Measurements from ENCODE around the gene HECTD4. TPM values are rescaled to one million over a fixed set of nuclear protein-coding genes. Genes with fewer than 3 reads are reported as not detected.

The HECTD4 gene
- total and polyA plus RNA-seq, 9 of the 15 experiments (the other 6 are each of a cell fraction or from before 2014, with no cell fraction given): 3.5 to 33.3 (median 13.5) TPM

DNA sequence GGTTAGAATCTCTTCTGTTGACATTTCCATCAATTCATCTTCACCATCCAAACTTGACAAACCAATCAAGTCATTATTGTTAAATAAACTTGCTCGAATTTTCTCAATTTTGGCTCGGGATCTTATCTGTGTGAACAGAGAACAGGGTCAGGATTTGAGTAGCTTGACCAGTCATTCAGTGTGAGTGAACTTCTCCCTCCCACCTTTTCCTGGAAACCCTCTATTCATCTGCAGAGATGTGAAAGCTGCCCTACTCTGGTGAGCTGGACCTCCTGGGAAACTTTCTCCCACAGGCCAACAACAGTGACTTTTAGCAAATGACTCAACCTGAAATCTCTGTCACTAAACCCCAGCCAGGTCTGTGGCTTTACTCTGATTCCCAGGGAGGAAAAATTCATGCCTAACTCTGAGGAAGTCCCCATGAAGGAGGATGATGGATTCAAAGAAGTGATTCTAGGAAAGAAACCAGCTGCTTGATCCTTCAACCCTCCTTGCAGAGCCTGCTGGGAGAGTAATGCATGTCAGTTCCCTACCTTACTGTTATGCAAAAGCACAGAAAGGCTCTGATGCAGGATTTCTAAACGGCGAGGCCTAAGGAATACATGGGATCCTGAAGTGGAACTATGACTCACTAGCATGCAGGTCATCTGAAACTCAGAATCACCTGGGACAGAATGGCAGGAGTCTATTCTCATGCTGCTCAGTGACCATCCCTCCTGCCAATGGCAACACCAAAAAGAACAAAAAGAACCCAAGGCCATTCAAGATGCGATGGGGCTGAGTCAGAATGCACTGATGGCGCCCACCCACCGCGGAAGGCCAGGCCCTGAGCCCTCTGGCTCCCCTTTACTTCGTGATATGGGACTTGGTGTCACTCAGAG, 198.8 kb downstream of the HECTD4 start (continued):
- TF ChIP-seq, protein P1, sequence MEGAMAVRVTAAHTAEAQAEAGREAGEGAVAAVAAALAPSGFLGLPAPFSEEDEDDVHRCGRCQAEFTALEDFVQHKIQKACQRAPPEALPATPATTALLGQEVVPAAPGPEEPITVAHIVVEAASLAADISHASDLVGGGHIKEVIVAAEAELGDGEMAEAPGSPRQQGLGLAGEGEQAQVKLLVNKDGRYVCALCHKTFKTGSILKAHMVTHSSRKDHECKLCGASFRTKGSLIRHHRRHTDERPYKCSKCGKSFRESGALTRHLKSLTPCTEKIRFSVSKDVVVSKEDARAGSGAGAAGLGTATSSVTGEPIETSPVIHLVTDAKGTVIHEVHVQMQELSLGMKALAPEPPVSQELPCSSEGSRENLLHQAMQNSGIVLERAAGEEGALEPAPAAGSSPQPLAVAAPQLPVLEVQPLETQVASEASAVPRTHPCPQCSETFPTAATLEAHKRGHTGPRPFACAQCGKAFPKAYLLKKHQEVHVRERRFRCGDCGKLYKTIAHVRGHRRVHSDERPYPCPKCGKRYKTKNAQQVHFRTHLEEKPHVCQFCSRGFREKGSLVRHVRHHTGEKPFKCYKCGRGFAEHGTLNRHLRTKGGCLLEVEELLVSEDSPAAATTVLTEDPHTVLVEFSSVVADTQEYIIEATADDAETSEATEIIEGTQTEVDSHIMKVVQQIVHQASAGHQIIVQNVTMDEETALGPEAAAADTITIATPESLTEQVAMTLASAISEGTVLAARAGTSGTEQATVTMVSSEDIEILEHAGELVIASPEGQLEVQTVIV (CRISPR knock-in tag; IDR thresholded peaks at IDR 0.05; ENCODE audit: borderline replicate concordance): no peak
- no peak for TF ChIP-seq ZKSCAN8 (CRISPR knock-in tag; IDR thresholded peaks at IDR 0.05)
- TF ChIP-seq SRSF9 (IDR thresholded peaks at IDR 0.05; ENCODE audit: borderline replicate concordance, low read depth, low read length): no peak
- TF ChIP-seq STAT5B (CRISPR knock-in tag; IDR thresholded peaks at IDR 0.05): no peak
- TF ChIP-seq, protein P2, sequence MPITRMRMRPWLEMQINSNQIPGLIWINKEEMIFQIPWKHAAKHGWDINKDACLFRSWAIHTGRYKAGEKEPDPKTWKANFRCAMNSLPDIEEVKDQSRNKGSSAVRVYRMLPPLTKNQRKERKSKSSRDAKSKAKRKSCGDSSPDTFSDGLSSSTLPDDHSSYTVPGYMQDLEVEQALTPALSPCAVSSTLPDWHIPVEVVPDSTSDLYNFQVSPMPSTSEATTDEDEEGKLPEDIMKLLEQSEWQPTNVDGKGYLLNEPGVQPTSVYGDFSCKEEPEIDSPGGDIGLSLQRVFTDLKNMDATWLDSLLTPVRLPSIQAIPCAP (CRISPR knock-in tag; IDR thresholded peaks at IDR 0.05; ENCODE audit: borderline replicate concordance): no peak
- TF ChIP-seq KDM1A (IDR thresholded peaks at IDR 0.05): peak; percentile 98
- TF ChIP-seq, protein P3, sequence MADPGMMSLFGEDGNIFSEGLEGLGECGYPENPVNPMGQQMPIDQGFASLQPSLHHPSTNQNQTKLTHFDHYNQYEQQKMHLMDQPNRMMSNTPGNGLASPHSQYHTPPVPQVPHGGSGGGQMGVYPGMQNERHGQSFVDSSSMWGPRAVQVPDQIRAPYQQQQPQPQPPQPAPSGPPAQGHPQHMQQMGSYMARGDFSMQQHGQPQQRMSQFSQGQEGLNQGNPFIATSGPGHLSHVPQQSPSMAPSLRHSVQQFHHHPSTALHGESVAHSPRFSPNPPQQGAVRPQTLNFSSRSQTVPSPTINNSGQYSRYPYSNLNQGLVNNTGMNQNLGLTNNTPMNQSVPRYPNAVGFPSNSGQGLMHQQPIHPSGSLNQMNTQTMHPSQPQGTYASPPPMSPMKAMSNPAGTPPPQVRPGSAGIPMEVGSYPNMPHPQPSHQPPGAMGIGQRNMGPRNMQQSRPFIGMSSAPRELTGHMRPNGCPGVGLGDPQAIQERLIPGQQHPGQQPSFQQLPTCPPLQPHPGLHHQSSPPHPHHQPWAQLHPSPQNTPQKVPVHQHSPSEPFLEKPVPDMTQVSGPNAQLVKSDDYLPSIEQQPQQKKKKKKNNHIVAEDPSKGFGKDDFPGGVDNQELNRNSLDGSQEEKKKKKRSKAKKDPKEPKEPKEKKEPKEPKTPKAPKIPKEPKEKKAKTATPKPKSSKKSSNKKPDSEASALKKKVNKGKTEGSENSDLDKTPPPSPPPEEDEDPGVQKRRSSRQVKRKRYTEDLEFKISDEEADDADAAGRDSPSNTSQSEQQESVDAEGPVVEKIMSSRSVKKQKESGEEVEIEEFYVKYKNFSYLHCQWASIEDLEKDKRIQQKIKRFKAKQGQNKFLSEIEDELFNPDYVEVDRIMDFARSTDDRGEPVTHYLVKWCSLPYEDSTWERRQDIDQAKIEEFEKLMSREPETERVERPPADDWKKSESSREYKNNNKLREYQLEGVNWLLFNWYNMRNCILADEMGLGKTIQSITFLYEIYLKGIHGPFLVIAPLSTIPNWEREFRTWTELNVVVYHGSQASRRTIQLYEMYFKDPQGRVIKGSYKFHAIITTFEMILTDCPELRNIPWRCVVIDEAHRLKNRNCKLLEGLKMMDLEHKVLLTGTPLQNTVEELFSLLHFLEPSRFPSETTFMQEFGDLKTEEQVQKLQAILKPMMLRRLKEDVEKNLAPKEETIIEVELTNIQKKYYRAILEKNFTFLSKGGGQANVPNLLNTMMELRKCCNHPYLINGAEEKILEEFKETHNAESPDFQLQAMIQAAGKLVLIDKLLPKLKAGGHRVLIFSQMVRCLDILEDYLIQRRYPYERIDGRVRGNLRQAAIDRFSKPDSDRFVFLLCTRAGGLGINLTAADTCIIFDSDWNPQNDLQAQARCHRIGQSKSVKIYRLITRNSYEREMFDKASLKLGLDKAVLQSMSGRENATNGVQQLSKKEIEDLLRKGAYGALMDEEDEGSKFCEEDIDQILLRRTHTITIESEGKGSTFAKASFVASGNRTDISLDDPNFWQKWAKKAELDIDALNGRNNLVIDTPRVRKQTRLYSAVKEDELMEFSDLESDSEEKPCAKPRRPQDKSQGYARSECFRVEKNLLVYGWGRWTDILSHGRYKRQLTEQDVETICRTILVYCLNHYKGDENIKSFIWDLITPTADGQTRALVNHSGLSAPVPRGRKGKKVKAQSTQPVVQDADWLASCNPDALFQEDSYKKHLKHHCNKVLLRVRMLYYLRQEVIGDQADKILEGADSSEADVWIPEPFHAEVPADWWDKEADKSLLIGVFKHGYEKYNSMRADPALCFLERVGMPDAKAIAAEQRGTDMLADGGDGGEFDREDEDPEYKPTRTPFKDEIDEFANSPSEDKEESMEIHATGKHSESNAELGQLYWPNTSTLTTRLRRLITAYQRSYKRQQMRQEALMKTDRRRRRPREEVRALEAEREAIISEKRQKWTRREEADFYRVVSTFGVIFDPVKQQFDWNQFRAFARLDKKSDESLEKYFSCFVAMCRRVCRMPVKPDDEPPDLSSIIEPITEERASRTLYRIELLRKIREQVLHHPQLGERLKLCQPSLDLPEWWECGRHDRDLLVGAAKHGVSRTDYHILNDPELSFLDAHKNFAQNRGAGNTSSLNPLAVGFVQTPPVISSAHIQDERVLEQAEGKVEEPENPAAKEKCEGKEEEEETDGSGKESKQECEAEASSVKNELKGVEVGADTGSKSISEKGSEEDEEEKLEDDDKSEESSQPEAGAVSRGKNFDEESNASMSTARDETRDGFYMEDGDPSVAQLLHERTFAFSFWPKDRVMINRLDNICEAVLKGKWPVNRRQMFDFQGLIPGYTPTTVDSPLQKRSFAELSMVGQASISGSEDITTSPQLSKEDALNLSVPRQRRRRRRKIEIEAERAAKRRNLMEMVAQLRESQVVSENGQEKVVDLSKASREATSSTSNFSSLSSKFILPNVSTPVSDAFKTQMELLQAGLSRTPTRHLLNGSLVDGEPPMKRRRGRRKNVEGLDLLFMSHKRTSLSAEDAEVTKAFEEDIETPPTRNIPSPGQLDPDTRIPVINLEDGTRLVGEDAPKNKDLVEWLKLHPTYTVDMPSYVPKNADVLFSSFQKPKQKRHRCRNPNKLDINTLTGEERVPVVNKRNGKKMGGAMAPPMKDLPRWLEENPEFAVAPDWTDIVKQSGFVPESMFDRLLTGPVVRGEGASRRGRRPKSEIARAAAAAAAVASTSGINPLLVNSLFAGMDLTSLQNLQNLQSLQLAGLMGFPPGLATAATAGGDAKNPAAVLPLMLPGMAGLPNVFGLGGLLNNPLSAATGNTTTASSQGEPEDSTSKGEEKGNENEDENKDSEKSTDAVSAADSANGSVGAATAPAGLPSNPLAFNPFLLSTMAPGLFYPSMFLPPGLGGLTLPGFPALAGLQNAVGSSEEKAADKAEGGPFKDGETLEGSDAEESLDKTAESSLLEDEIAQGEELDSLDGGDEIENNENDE (IDR thresholded peaks at IDR 0.05; ENCODE audit: low read depth, low read length): no peak
- TF ChIP-seq HDAC1 (IDR thresholded peaks at IDR 0.05): peak in 1 of 2 experiments; percentile 94; a peak in 2 of 4 replicates
- TF ChIP-seq, protein P4, sequence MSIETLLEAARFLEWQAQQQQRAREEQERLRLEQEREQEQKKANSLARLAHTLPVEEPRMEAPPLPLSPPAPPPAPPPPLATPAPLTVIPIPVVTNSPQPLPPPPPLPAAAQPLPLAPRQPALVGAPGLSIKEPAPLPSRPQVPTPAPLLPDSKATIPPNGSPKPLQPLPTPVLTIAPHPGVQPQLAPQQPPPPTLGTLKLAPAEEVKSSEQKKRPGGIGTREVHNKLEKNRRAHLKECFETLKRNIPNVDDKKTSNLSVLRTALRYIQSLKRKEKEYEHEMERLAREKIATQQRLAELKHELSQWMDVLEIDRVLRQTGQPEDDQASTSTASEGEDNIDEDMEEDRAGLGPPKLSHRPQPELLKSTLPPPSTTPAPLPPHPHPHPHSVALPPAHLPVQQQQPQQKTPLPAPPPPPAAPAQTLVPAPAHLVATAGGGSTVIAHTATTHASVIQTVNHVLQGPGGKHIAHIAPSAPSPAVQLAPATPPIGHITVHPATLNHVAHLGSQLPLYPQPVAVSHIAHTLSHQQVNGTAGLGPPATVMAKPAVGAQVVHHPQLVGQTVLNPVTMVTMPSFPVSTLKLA (conservative IDR thresholded peaks at IDR 0.05): peak in 1 of 2 experiments; percentile 38; a peak in 1 of 4 replicates
- TF ChIP-seq ZNF77 (CRISPR knock-in tag; IDR thresholded peaks at IDR 0.05): no peak

Data from K562 (cell line).